Right atrium auricular region (tissue), 2 donors: Measurements from ENCODE around the gene TRPM2. TPM values are rescaled to one million over a fixed set of nuclear protein-coding genes. Genes with fewer than 3 reads are reported as not detected.

Experiments used
- DNase-seq: peaks from one replicate; pipeline ENCODE4 v3.0.0-alpha.2; 2019; ENCODE audit warnings: low spot score
- H3K27ac ChIP-seq, 2 donors: fragments of 200-600 bp; sonication (generic); 1 replicate in 1 of 2; 2 replicates in 1 of 2; pipeline ENCODE4 v1.5.1; 2016 to 2019
- H3K27me3 ChIP-seq, 2 donors: fragments of 200-600 bp; sonication (generic); one replicate each; pipeline versions ENCODE4 v1.5.1 to v1.6.0; 2017 to 2019
- H3K36me3 ChIP-seq: fragments of 200-600 bp; sonication (generic); one replicate; pipeline ENCODE4 v1.5.1; 2016
- H3K4me1 ChIP-seq, 2 donors: fragments of 200-600 bp; sonication (generic); one replicate each; pipeline versions ENCODE4 v1.5.1 to v1.6.0; 2017 to 2019
- H3K4me3 ChIP-seq, 2 donors: fragments of 200-600 bp; sonication (generic); 1 replicate in 1 of 2; 2 replicates in 1 of 2; pipeline ENCODE4 v1.5.1; 2017 to 2019; ENCODE audit warnings: mild to moderate bottlenecking in 1 of 2, moderate library complexity in 1 of 2
- H3K9me3 ChIP-seq, 2 donors: fragments of 200-600 bp; sonication (generic); one replicate each; pipeline ENCODE4 v1.5.1; 2019
- total RNA-seq, 2 donors: library from RNA; depleted of rRNA; stranded (reverse); fragments of >200 nt; gene quantifications; one replicate each; pipeline ENCODE4 v1.1.0, GENCODE V29; 2016
- TF ChIP-seq, protein P1 (sequence below), 2 donors: fragments of 200-600 bp; sonication (generic); IDR thresholded peaks; one replicate each; pipeline ENCODE4 v1.5.1; 2019; ENCODE audit warnings: antibody characterized with exemption in 2 of 2

Gene TRPM2
- total RNA-seq, 2 donors from 2014 or later = 0.75 to 0.89 TPM

DNA sequence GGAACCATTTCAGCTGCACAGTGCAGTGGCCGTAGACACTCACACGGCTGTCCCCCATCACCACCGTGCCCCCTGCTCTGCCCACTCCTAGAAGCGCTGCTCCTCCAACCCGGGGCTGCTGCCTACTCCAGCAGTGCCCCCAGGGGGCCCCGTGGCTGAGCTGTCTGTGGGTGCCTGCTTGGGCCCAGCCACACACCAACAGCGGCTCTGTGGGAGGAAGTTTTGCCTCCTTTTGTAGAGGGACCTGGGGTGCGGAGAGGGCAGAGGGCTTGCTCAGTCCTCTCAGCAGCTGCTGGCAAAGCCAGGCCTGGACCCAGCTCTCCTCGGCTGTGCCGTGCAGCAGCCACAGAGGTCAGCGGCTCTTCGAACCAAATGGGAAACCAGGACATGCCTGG lies 90.5 kb downstream of the TRPM2 start:
- DNase-seq = no peak
- Histone ChIP-seq H3K27me3 (no peaks in the 10 kb centered on the region), H3K36me3 (no peaks in the 10 kb centered on the region), H3K4me1 (no peaks in the 10 kb centered on the region), H3K27ac (no peak overlapping the region), H3K9me3 (no peaks in the 10 kb centered on the region), H3K4me3 (no peak overlapping the region)
- TF ChIP-seq, protein P1, sequence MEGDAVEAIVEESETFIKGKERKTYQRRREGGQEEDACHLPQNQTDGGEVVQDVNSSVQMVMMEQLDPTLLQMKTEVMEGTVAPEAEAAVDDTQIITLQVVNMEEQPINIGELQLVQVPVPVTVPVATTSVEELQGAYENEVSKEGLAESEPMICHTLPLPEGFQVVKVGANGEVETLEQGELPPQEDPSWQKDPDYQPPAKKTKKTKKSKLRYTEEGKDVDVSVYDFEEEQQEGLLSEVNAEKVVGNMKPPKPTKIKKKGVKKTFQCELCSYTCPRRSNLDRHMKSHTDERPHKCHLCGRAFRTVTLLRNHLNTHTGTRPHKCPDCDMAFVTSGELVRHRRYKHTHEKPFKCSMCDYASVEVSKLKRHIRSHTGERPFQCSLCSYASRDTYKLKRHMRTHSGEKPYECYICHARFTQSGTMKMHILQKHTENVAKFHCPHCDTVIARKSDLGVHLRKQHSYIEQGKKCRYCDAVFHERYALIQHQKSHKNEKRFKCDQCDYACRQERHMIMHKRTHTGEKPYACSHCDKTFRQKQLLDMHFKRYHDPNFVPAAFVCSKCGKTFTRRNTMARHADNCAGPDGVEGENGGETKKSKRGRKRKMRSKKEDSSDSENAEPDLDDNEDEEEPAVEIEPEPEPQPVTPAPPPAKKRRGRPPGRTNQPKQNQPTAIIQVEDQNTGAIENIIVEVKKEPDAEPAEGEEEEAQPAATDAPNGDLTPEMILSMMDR (IDR thresholded peaks at IDR 0.05) = no peak

DNA sequence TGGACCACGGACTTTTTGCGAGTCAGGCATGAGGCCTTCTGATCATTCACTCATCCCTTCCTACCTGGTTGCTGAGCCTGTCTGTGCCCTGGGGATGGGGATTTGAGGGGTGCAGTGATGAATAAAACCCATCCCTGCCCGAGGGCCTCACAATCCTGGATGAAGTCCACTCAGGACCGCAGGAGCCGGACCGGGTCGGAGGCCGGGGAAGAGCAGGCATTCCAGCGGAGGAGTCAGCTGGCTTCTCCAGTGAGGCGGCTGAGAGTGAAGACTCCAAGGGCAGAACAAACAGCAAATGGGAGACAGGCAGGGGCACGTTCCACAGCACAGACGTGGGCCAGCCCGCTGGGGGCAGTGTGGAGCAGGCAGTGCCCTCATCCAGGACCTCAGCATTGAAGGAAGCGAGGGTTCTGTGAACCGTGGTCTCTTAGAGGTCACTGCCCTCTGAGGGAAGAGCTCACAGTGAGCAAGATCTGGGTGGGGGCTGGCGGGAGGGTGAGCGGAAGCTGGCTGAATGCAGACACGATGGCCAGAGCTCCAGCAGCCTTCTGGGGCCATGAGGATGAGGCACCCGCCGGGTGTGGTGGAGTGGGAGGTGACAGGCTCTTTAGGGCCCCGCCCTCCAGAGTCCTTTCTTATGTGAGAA lies 91.0 kb downstream of the TRPM2 start:
- TF ChIP-seq, protein P1 (IDR thresholded peaks at IDR 0.05) = no peak
- H3K27ac ChIP-seq = no peak overlapping the region
- H3K4me3 ChIP-seq = no peak overlapping the region
- no peaks in the 10 kb centered on the region for H3K27me3 ChIP-seq
- H3K4me1 ChIP-seq = no peaks in the 10 kb centered on the region
- H3K36me3 ChIP-seq = no peaks in the 10 kb centered on the region
- no peak for DNase-seq
- H3K9me3 ChIP-seq = no peaks in the 10 kb centered on the region

DNA sequence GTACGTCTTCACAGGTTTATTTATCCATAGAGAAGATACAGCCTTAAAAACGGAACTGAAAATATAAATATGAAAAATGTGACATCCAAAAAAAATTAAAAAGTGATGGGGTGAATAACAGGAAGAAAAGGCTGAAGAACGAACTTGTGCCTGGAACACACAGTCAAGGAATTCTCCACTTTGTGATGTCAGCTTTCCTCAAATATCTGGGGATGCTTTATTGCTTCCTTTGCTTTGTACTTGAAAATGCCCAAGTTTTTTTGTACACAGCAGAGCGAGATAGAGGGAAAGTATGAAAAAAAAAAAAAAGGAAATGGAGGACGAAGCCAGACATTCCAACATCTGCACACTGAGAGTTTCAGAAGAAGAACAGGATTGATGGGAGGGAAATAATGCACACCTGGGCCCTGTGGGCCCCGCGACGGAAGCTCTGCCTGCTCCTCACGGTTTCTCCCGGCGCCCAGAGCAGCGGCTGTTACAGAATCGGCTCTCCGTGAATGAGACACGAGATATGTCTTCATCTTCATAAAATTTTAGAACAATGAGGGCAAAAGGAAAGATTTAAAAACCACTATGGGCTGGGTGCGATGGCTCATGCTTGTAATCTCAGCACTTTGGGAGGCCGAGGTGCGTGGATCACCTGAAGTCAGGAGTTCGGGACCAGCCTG lies 91.9 kb downstream of the TRPM2 start:
- Histone ChIP-seq H3K4me3 (no peak overlapping the region), H3K36me3 (no peaks in the 10 kb centered on the region), H3K27me3 (no peaks in the 10 kb centered on the region), H3K9me3 (no peaks in the 10 kb centered on the region), H3K27ac (no peak overlapping the region), H3K4me1 (no peaks in the 10 kb centered on the region)
- TF ChIP-seq, protein P1 (IDR thresholded peaks at IDR 0.05) = no peak
- no peak for DNase-seq

DNA sequence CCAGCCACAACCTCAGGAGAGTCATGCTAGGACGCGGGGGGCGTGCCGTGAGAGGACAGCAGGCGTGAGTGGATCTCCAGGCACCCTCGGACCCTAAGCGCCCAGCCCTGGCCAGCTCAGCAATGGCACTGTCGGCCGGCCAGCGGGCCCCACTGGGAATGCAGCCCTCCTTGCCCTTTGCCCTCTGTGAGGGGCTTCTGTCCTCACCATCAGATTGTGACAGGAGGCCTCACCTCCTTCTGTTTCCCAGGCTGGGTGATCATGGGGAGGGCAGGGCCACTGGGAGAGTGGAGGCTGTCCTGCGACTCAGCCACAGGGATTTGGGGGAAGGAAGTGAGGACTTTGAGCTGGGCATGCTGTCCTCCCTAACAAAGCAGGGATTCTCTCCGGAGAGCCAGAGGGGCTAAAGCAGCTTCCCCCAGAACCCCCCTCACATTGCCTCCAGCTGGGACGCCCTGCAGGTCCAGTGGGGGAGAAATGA lies 95.3 kb downstream of the TRPM2 start:
- H3K9me3 ChIP-seq = no peaks in the 10 kb centered on the region
- H3K4me1 ChIP-seq = no peaks in the 10 kb centered on the region
- TF ChIP-seq, protein P1 (IDR thresholded peaks at IDR 0.05) = no peak
- H3K27ac ChIP-seq = no peak overlapping the region
- no peaks in the 10 kb centered on the region for H3K27me3 ChIP-seq
- no peak overlapping the region for H3K4me3 ChIP-seq
- no peaks in the 10 kb centered on the region for H3K36me3 ChIP-seq
- DNase-seq = no peak

DNA sequence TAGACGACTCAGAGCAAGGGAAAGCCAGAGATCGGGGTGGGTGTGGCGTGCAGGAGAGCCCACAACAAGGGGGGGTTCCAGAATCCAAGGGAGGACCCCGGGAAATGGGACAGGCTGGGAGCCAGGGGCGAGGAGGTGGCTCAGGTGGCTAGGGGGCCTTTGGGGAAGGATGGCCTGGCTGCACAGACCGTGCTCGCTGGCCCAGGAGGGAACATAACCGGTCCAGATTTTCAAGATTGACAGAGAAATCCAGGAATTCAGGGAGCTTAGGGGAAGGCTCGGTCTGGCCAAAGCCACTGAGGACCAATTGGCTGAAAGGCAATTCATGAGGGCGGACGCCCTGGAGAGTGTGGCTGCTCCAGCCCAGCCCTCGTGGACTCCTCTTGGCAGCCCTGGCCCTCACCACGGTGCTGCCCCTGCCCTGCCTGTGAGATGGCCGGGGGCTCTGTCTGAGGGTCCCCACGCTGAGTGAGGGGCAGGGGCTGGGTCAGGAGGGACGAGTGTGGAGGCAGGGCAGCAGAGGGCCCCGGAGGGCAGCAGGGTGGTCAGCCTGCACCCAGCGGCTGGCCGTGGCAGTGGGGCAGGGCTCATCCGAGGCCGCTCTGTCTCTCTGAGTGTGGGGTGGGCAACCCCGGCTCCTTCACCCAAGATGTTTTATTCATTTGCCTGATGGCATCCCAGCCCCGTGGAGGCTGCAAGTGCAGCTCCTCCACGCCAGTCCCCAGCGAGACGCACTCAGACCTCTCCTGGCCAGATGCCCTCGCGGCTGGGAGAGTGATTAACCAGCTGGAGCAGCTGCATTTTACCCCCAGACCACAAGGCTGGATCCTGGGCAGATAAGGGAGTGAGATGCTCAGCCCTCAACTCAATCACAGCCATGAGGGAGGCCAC lies 96.3 kb downstream of the TRPM2 start:
- Histone ChIP-seq H3K4me1 (peaks cover 0 to 2% of the 10 kb centered on the region in 2 donors), H3K4me3 (no peak overlapping the region), H3K36me3 (no peaks in the 10 kb centered on the region), H3K27ac (no peak overlapping the region), H3K27me3 (no peaks in the 10 kb centered on the region), H3K9me3 (peaks cover 0 to 5% of the 10 kb centered on the region in 2 donors)
- DNase-seq = no peak
- TF ChIP-seq, protein P1 (IDR thresholded peaks at IDR 0.05) = no peak
